DND-41 (cell line): ENCODE measurements around the gene SPPL3.

Experiments
- ATAC-seq: fragments of 200-7000 bp; cut with Tn5 transposase; 3 replicates; pipeline ENCODE4 v1.9.1; 2021; ENCODE audit warnings: low read depth; ENCODE audit not compliant: insufficient read depth
- DNase-seq: peaks from one replicate; pipeline ENCODE4 v3.0.0-alpha.2; 2020
- H2AFZ ChIP-seq: 2 replicates; pipeline ENCODE4 v1.6.0; 2012; ENCODE audit warnings: low read depth, low read length
- H3K27ac ChIP-seq: 2 replicates; pipeline ENCODE4 v1.5.1; 2012; ENCODE audit warnings: low read length, inconsistent platforms
- H3K27me3 ChIP-seq: fragments of 200-600 bp; sonication (generic); 2 replicates; pipeline ENCODE4 v1.6.0; 2012; ENCODE audit warnings: low read length, mild to moderate bottlenecking, inconsistent platforms; ENCODE audit not compliant: insufficient read depth, poor library complexity
- H3K36me3 ChIP-seq: 2 replicates; pipeline ENCODE4 v1.5.1; 2012; ENCODE audit warnings: low read length, inconsistent platforms; ENCODE audit not compliant: insufficient read depth
- H3K4me1 ChIP-seq: 2 replicates; pipeline ENCODE4 v1.5.1; 2012; ENCODE audit warnings: mild to moderate bottlenecking, low read length; ENCODE audit not compliant: insufficient read depth
- H3K4me2 ChIP-seq: 2 replicates; pipeline ENCODE4 v1.6.0; 2012; ENCODE audit warnings: mild to moderate bottlenecking, moderate library complexity, low read length, inconsistent platforms; ENCODE audit not compliant: insufficient read depth
- H3K4me3 ChIP-seq, 2 experiments: fragments of 200-600 bp in 1 of 2; shearing (Covaris generic) in 1 of 2; 2 replicates each; pipeline ENCODE4 v1.5.1; 2012 to 2016; ENCODE audit warnings: inconsistent platforms in 2 of 2, low read length in 2 of 2, mild to moderate bottlenecking in 2 of 2, low read depth in 1 of 2, moderate library complexity in 1 of 2
- H3K79me2 ChIP-seq: 2 replicates; pipeline ENCODE4 v1.6.0; 2012; ENCODE audit warnings: low read length, inconsistent platforms; ENCODE audit not compliant: insufficient read depth
- H3K9ac ChIP-seq: 2 replicates; pipeline ENCODE4 v1.6.0; 2012; ENCODE audit warnings: low read depth, mild to moderate bottlenecking, inconsistent platforms, low read length, moderate library complexity
- H3K9me3 ChIP-seq: 2 replicates; pipeline ENCODE4 v1.5.1; 2012; ENCODE audit warnings: low read length, moderate library complexity, mild to moderate bottlenecking, inconsistent platforms; ENCODE audit not compliant: insufficient read depth, severe bottlenecking
- H4K20me1 ChIP-seq: 2 replicates; pipeline ENCODE4 v1.6.0; 2012; ENCODE audit warnings: low read length; ENCODE audit not compliant: insufficient read depth
- CTCF ChIP-seq: IDR thresholded peaks from 2 replicates; pipeline ENCODE4 v1.5.1; 2012; ENCODE audit warnings: borderline replicate concordance, low read length, moderate library complexity, mild to moderate bottlenecking; ENCODE audit not compliant: poor library complexity, severe bottlenecking; ENCODE audit errors: extremely low read depth
- EZH2 ChIP-seq: IDR thresholded peaks from 3 replicates; pipeline ENCODE4 v1.6.1; 2012; ENCODE audit warnings: borderline replicate concordance, low read depth, mild to moderate bottlenecking, moderate library complexity, low read length, inconsistent platforms; ENCODE audit not compliant: severe bottlenecking

SPPL3 gene

GRCh38 chr12:120869376-120869775 lies 34.8 kb downstream of the SPPL3 start:
- no peak overlapping the region for H3K4me2 ChIP-seq
- H3K4me3 ChIP-seq: no peak overlapping the region
- H3K27ac ChIP-seq: no peak overlapping the region
- H3K9me3 ChIP-seq: no peaks in the 10 kb centered on the region
- peaks cover 64% of the 10 kb centered on the region for H4K20me1 ChIP-seq
- H3K9ac ChIP-seq: no peak overlapping the region
- H3K27me3 ChIP-seq: no peaks in the 10 kb centered on the region
- peaks cover 93% of the 10 kb centered on the region for H3K79me2 ChIP-seq
- ATAC-seq (no peak), DNase-seq (no peak)
- TF ChIP-seq EZH2: no peak
- H3K4me1 ChIP-seq: peaks cover 9% of the 10 kb centered on the region
- no peaks in the 10 kb centered on the region for H3K36me3 ChIP-seq
- H2AFZ ChIP-seq: no peak overlapping the region

- H3K4me3 ChIP-seq: no peak overlapping the region
- H3K4me1 ChIP-seq: no peaks in the 10 kb centered on the region
- H3K4me2 ChIP-seq: no peak overlapping the region
- H4K20me1 ChIP-seq: peaks cover 47% of the 10 kb centered on the region; the same call in 1 of the 2 replicates
- H3K27me3 ChIP-seq: no peaks in the 10 kb centered on the region
- no peaks in the 10 kb centered on the region for H3K36me3 ChIP-seq
- no peak for ATAC-seq
- no peak overlapping the region for H2AFZ ChIP-seq
- H3K9ac ChIP-seq: no peak overlapping the region
- no peak overlapping the region for H3K27ac ChIP-seq
- H3K79me2 ChIP-seq: peaks cover 92% of the 10 kb centered on the region
- no peak for DNase-seq
- H3K9me3 ChIP-seq: no peaks in the 10 kb centered on the region
- TF ChIP-seq EZH2: no peak
- no peak for TF ChIP-seq CTCF
Measured at GRCh38 chr12:120866108-120866507, 38.0 kb downstream of the SPPL3 start.

- H3K27ac ChIP-seq: no peak overlapping the region
- H3K27me3 ChIP-seq: no peaks in the 10 kb centered on the region
- peaks cover 94% of the 10 kb centered on the region for H3K79me2 ChIP-seq
- H3K9ac ChIP-seq: no peak overlapping the region
- DNase-seq: no peak
- no peak overlapping the region for H3K4me2 ChIP-seq
- no peak overlapping the region for H2AFZ ChIP-seq
- ATAC-seq: no peak
- no peaks in the 10 kb centered on the region for H3K9me3 ChIP-seq
- no peaks in the 10 kb centered on the region for H3K36me3 ChIP-seq
- H4K20me1 ChIP-seq: peaks cover 40% of the 10 kb centered on the region; the same call in 1 of the 2 replicates
- TF ChIP-seq CTCF: no peak
- TF ChIP-seq EZH2: no peak
- no peaks in the 10 kb centered on the region for H3K4me1 ChIP-seq
- no peak overlapping the region for H3K4me3 ChIP-seq
Measured at GRCh38 chr12:120865098-120865497, 39.1 kb downstream of the SPPL3 start.

- Histone ChIP-seq H3K79me2 (peaks cover 93% of the 10 kb centered on the region), H4K20me1 (peaks cover 24% of the 10 kb centered on the region; the same call in 1 of the 2 replicates)
- TF ChIP-seq CTCF: no peak
- TF ChIP-seq EZH2: no peak
Measured at GRCh38 chr12:120862664-120863063, 41.5 kb downstream of the SPPL3 start.

More at GRCh38 chr12:120862664-120863063, 41.5 kb downstream of the SPPL3 start:
- Histone ChIP-seq H3K9ac (no peak overlapping the region), H3K4me2 (no peak overlapping the region), H3K27me3 (no peaks in the 10 kb centered on the region), H3K27ac (no peak overlapping the region), H3K36me3 (no peaks in the 10 kb centered on the region), H3K4me3 (no peak overlapping the region), H2AFZ (no peak overlapping the region), H3K4me1 (no peaks in the 10 kb centered on the region), H3K9me3 (peaks cover 8% of the 10 kb centered on the region)
- no peak for ATAC-seq
- DNase-seq: no peak
